ENCODE results near the gene STARD5. TPM values are rescaled to one million over a fixed set of nuclear protein-coding genes. Genes with fewer than 3 reads are reported as not detected.

STARD5 gene
- total and polyA plus RNA-seq, 2 experiments from 2014 or later = 3.8 to 10.1 TPM

DNA sequence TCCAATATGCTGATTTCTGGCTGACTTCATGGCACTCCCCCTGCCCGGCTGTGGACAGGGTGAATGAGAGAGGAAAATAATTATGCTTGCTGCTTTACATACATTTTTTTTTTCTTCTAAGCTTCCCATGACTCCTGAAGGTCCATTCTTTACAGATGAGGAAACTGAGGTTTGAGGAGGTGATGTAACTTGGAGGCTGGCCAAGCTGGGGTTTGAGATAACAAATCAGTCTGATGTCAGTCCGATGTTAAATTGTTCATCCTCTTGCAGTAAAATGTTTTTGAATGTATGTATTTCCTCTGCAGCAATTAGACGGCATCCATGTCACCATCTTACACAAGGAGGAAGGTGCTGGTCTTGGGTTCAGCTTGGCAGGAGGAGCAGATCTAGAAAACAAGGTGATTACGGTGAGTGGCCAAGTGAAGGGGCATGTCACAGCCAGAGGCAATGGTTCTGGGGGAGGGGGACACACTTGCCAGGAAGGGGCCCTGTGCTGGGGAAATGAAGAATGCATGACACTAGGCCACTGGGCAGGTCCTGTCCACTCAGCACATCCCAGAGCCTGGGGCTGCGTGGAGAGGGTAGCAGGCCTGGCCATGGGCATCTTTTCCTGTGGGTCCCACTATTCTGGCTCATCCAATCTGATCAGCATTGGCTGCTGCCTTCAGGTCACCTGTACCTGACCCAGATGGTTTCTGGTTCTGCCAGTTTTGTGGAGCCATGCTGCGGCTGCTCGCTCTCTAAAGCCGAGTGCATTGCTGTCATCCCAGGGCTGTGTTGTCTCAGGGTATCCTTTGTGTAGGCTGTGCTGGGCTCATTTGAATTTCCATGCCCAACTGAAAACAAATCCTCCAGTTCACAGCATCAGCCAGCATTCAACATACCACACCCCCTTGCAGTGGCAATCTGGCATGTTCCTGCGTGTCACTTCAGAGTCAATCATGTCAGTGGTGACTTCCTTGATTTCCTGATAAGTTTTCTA, 20.4 kb downstream of the STARD5 start:
- Histone ChIP-seq H3K79me2 (replicated peaks; ENCODE audit: insufficient read depth) (no peaks in the 10 kb centered on the region), H3K27me3 (ENCODE audit: insufficient read depth) (no peaks in the 10 kb centered on the region), H3K4me2 (0 out of 2 replicates have a peak overlapping the region, but pooled peaks have one; percentile 4), H3K36me3 (ENCODE audit: insufficient read depth) (no peaks in the 10 kb centered on the region), H3K4me3 (no peak overlapping the region), H3K27ac (ENCODE audit: low read depth) (no peak overlapping the region), H3K9me2 (ENCODE audit: insufficient read depth) (no peaks in the 10 kb centered on the region; the same call in 1 of the 2 replicates), H2AFZ (no peak overlapping the region), H4K20me1 (replicated peaks; ENCODE audit: insufficient read depth) (no peaks in the 10 kb centered on the region; the same call in 1 of the 2 replicates), H3F3A (replicated peaks; ENCODE audit: low read depth) (no peaks in the 10 kb centered on the region), H3K4me1 (ENCODE audit: insufficient read depth) (peaks cover 15% of the 10 kb centered on the region; the same call in 1 of the 2 replicates)
- peak; percentile 63 for DNase-seq (ENCODE audit: low spot score)
- peak overlapping the region; percentile 3; the same call in 1 of the 3 replicates for H3K4me3 Mint-ChIP-seq
- no peak for TF ChIP-seq ZNF331 (CRISPR knock-in tag; IDR thresholded peaks at IDR 0.05; ENCODE audit: low read depth)
- peak; percentile 97 for ATAC-seq
- H3K9me3 Mint-ChIP-seq = no peaks in the 10 kb centered on the region
- no peaks in the 10 kb centered on the region for H3K36me3 Mint-ChIP-seq (ENCODE audit: low read depth)
- peak overlapping the region; percentile 85; the same call in 1 of the 2 replicates for H3K27ac Mint-ChIP-seq
- peaks cover 10% of the 10 kb centered on the region for H3K27me3 Mint-ChIP-seq (ENCODE audit: insufficient read depth, low read depth, poor library complexity)
- peaks cover 30% of the 10 kb centered on the region for H3K4me1 Mint-ChIP-seq

DNA sequence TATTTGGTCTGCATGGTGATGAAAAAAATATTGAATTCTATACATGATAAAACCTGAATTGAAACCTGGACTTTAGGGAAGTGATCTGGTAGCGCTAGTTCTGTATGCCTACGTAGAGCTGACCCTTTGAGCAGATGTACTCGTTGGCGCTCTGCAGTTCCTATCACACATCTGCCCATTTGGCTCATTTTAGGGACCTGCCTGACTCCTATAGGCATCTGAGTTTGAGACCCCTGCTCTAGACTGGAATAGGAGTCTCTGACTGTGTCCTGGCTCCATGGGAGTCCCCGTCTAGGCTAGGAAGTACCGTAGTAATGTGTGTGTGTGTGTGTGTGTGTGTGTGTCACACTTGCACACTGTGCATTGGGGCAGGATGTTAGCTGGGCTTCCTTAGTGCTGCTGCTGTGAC, 21.2 kb downstream of the STARD5 start:
- Histone ChIP-seq H2AFZ (no peak overlapping the region), H3K9me2 (ENCODE audit: insufficient read depth) (no peaks in the 10 kb centered on the region; the same call in 1 of the 2 replicates), H3K4me1 (ENCODE audit: insufficient read depth) (peaks cover 15% of the 10 kb centered on the region; the same call in 1 of the 2 replicates), H3K36me3 (ENCODE audit: insufficient read depth) (no peaks in the 10 kb centered on the region), H3F3A (replicated peaks; ENCODE audit: low read depth) (no peaks in the 10 kb centered on the region), H3K4me3 (no peak overlapping the region), H3K4me2 (no peak overlapping the region), H3K79me2 (replicated peaks; ENCODE audit: insufficient read depth) (no peaks in the 10 kb centered on the region), H4K20me1 (replicated peaks; ENCODE audit: insufficient read depth) (no peaks in the 10 kb centered on the region; the same call in 1 of the 2 replicates), H3K27me3 (ENCODE audit: insufficient read depth) (no peaks in the 10 kb centered on the region), H3K27ac (ENCODE audit: low read depth) (no peak overlapping the region)
- Mint-ChIP-seq H3K27me3 (ENCODE audit: insufficient read depth, low read depth, poor library complexity) (peaks cover 14% of the 10 kb centered on the region), H3K4me3 (no peak overlapping the region), H3K36me3 (ENCODE audit: low read depth) (no peaks in the 10 kb centered on the region), H3K4me1 (peaks cover 30% of the 10 kb centered on the region), H3K9me3 (no peaks in the 10 kb centered on the region), H3K27ac (no peak overlapping the region; the same call in 1 of the 2 replicates)
- DNase-seq (ENCODE audit: low spot score) (no peak), ATAC-seq (no peak)
- TF ChIP-seq ZNF331 (CRISPR knock-in tag; IDR thresholded peaks at IDR 0.05; ENCODE audit: low read depth) = no peak
- TF ChIP-seq NANOG (IDR thresholded peaks at IDR 0.05; ENCODE audit: borderline replicate concordance) = no peak
- TF ChIP-seq CREB1 (CRISPR knock-in tag; IDR thresholded peaks at IDR 0.05; ENCODE audit: low read depth) = no peak
- no peak for TF ChIP-seq STAT1 (IDR thresholded peaks at IDR 0.05; ENCODE audit: unreplicated experiment)
- TF ChIP-seq, protein P1, sequence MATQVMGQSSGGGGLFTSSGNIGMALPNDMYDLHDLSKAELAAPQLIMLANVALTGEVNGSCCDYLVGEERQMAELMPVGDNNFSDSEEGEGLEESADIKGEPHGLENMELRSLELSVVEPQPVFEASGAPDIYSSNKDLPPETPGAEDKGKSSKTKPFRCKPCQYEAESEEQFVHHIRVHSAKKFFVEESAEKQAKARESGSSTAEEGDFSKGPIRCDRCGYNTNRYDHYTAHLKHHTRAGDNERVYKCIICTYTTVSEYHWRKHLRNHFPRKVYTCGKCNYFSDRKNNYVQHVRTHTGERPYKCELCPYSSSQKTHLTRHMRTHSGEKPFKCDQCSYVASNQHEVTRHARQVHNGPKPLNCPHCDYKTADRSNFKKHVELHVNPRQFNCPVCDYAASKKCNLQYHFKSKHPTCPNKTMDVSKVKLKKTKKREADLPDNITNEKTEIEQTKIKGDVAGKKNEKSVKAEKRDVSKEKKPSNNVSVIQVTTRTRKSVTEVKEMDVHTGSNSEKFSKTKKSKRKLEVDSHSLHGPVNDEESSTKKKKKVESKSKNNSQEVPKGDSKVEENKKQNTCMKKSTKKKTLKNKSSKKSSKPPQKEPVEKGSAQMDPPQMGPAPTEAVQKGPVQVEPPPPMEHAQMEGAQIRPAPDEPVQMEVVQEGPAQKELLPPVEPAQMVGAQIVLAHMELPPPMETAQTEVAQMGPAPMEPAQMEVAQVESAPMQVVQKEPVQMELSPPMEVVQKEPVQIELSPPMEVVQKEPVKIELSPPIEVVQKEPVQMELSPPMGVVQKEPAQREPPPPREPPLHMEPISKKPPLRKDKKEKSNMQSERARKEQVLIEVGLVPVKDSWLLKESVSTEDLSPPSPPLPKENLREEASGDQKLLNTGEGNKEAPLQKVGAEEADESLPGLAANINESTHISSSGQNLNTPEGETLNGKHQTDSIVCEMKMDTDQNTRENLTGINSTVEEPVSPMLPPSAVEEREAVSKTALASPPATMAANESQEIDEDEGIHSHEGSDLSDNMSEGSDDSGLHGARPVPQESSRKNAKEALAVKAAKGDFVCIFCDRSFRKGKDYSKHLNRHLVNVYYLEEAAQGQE (IDR thresholded peaks at IDR 0.05; ENCODE audit: unreplicated experiment) = no peak
- no peak for TF ChIP-seq JUNB (IDR thresholded peaks at IDR 0.05; ENCODE audit: unreplicated experiment)
- TF ChIP-seq, protein P2, sequence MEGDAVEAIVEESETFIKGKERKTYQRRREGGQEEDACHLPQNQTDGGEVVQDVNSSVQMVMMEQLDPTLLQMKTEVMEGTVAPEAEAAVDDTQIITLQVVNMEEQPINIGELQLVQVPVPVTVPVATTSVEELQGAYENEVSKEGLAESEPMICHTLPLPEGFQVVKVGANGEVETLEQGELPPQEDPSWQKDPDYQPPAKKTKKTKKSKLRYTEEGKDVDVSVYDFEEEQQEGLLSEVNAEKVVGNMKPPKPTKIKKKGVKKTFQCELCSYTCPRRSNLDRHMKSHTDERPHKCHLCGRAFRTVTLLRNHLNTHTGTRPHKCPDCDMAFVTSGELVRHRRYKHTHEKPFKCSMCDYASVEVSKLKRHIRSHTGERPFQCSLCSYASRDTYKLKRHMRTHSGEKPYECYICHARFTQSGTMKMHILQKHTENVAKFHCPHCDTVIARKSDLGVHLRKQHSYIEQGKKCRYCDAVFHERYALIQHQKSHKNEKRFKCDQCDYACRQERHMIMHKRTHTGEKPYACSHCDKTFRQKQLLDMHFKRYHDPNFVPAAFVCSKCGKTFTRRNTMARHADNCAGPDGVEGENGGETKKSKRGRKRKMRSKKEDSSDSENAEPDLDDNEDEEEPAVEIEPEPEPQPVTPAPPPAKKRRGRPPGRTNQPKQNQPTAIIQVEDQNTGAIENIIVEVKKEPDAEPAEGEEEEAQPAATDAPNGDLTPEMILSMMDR (conservative IDR thresholded peaks at IDR 0.05; ENCODE audit: low read depth in 2 of 2) = no peak
- TF ChIP-seq, protein P3, sequence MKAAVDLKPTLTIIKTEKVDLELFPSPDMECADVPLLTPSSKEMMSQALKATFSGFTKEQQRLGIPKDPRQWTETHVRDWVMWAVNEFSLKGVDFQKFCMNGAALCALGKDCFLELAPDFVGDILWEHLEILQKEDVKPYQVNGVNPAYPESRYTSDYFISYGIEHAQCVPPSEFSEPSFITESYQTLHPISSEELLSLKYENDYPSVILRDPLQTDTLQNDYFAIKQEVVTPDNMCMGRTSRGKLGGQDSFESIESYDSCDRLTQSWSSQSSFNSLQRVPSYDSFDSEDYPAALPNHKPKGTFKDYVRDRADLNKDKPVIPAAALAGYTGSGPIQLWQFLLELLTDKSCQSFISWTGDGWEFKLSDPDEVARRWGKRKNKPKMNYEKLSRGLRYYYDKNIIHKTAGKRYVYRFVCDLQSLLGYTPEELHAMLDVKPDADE (IDR thresholded peaks at IDR 0.05) = no peak

Data from GM23338 (cell line).